Prostate gland (tissue), 2 donors: ENCODE data around the gene MRPL27. TPM values are rescaled to one million over a fixed set of nuclear protein-coding genes. Genes with fewer than 3 reads are reported as not detected.

Experiments used
- DNase-seq: peaks from one replicate; pipeline ENCODE4 v3.0.0-alpha.2; 2019; ENCODE audit warnings: low spot score
- H3K27ac ChIP-seq, 2 donors: fragments of 200-600 bp; sonication (generic); 2 replicates each; pipeline ENCODE4 v1.5.1; 2017 to 2019
- H3K27me3 ChIP-seq: fragments of 200-600 bp; sonication (generic); replicated peaks from 2 replicates; pipeline ENCODE4 v1.5.1; 2019; ENCODE audit not compliant: insufficient read depth
- H3K36me3 ChIP-seq, 2 donors: fragments of 200-600 bp; sonication (generic); 1 replicate in 1 of 2; 2 replicates in 1 of 2; pipeline versions ENCODE4 v1.5.1 to v1.8.1; 2017 to 2019
- H3K4me1 ChIP-seq: fragments of 200-600 bp; sonication (generic); replicated peaks from 2 replicates; pipeline ENCODE4 v1.5.1; 2019
- H3K4me3 ChIP-seq, 2 donors: fragments of 200-600 bp; sonication (generic); 2 replicates each; pipeline ENCODE4 v1.5.1; 2017 to 2019
- H3K9me3 ChIP-seq: fragments of 200-600 bp; sonication (generic); 2 replicates; pipeline ENCODE4 v1.5.1; 2017
- POLR2A ChIP-seq: fragments of 450-650 bp; IDR thresholded peaks from one replicate; pipeline ENCODE4 v1.6.1; 2016; ENCODE audit warnings: antibody characterized with exemption, mild to moderate bottlenecking
- POLR2AphosphoS5 ChIP-seq: sonication (generic); formaldehyde crosslinking; IDR thresholded peaks from one replicate; pipeline ENCODE4 v1.6.1; 2017; ENCODE audit warnings: antibody characterized with exemption
- WGBS: methylation state at CpG from one replicate; pipeline ENCODE4 v1.1.5; 2018; 5-methylcytosine and 5-hydroxymethylcytosine counted together
- intact Hi-C: fragments of 100-400 bp; cut with DNase I; formaldehyde crosslinking; loops from one replicate; pipeline ENCODE4 v1.14.2; 2022
- total RNA-seq, 2 donors: library from RNA; depleted of rRNA; stranded (reverse); fragments of >200 nt; gene quantifications; one replicate each; pipeline ENCODE4 v1.1.0, GENCODE V29; 2016
- TF ChIP-seq, protein P1 (sequence below), 4 experiments: fragments of 200-600 bp in 2 of 4; fragments of 450-650 bp in 2 of 4; sonication (generic) in 2 of 4; IDR thresholded peaks; 1 replicate in 3 of 4; 2 replicates in 1 of 4; pipeline ENCODE4 v1.5.1; 2016 to 2019; ENCODE audit warnings: antibody characterized with exemption in 4 of 4, mild to moderate bottlenecking in 2 of 4, moderate library complexity in 2 of 4

The MRPL27 gene
- total RNA-seq, 2 donors from 2014 or later = 63.3 to 69.6 TPM

DNA sequence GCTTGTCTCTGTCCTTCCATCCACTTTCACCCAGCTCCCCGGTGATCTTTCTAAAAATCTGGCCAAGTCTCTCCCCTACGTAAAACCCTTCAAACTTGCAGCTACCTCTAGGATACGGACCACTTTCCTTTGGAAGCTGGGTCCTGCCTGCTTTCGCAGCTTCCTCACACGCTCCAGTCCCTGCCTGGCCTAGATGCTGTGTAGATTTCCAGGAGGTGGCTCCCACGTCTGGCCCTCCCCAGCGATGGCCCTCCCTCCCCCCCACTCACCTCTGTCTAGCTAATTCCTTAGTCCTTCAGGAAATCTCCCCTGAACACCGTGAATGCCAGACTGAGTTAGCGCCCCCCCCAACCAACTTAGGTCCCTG lies 24.9 kb upstream of the MRPL27 start:
- Histone ChIP-seq H3K4me3 (no peak overlapping the region), H3K27me3 (no peaks in the 10 kb centered on the region), H3K4me1 (peaks cover 12% of the 10 kb centered on the region), H3K36me3 (peaks cover 0 to 10% of the 10 kb centered on the region in 2 donors), H3K27ac (no peak overlapping the region), H3K9me3 (no peaks in the 10 kb centered on the region)
- 59% methylated on average over 9 of the region's 9 CpGs for WGBS
- no peak for DNase-seq
- TF ChIP-seq POLR2A (no peak), POLR2AphosphoS5 (no peak)
- TF ChIP-seq, protein P1, sequence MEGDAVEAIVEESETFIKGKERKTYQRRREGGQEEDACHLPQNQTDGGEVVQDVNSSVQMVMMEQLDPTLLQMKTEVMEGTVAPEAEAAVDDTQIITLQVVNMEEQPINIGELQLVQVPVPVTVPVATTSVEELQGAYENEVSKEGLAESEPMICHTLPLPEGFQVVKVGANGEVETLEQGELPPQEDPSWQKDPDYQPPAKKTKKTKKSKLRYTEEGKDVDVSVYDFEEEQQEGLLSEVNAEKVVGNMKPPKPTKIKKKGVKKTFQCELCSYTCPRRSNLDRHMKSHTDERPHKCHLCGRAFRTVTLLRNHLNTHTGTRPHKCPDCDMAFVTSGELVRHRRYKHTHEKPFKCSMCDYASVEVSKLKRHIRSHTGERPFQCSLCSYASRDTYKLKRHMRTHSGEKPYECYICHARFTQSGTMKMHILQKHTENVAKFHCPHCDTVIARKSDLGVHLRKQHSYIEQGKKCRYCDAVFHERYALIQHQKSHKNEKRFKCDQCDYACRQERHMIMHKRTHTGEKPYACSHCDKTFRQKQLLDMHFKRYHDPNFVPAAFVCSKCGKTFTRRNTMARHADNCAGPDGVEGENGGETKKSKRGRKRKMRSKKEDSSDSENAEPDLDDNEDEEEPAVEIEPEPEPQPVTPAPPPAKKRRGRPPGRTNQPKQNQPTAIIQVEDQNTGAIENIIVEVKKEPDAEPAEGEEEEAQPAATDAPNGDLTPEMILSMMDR (IDR thresholded peaks at IDR 0.05) = no peak
- intact Hi-C loops = no loop called here

DNA sequence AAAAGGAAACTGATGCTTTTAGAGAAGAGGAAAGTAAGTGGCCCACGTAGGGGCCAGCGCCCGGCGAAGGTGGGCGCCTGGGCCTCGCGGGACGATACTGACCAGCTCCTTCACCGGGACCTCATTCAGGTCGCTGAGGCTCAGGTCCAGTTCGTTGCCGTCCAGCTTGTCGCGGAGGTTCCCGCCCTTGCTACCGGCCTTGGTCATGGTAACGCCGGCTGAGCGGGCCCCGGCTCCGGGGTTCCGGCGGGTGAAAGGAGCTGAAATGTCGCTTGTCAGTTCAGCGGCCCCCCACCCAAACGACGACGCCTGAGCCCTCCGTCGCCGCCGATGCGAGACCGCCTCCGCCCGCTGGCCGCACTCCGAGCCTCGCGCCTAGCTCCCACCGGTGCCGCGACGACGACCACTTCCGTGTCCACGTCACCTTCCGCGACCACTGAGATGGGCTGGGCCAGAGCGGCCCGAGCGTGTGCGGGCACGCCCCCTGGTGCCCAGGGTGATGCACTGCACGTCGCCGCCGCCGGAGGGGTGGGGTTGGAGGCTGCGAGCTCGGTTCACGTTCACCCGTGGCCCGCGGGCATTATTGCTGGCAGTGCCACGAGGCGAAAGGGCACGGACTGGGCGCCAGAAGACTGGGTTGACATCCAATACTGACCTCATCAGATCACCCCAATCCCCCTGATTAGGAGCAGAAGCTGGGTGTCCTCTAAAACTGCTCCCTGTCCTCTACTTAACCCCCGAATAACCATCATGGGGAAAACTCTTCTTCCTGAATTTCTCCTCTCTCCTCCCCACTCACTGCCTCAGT lies 24.3 kb upstream of the MRPL27 start, which contains the start of gene LRRC59:
Gene LRRC59 (minus strand): TSS at position 413 of the 808 bp plus-strand sequence. CDS start 206 bp downstream, at position 207.
- Histone ChIP-seq H3K36me3 (peaks cover 4 to 16% of the 10 kb centered on the region in 2 donors), H3K27ac (peak within 1 kb of the TSS; percentile 51 to 72), H3K27me3 (no peaks in the 10 kb centered on the region), H3K4me3 (peak within 1 kb of the TSS; percentile 78 to 86), H3K9me3 (no peaks in the 10 kb centered on the region), H3K4me1 (peaks cover 12% of the 10 kb centered on the region)
- DNase-seq = peak; percentile 76
- 1% methylated on average over 45 of the region's 70 CpGs for WGBS
- intact Hi-C loops = no loop called here
- TF ChIP-seq POLR2A (peak; percentile 47), POLR2AphosphoS5 (peak; percentile 92)
- TF ChIP-seq, protein P1 (IDR thresholded peaks at IDR 0.05) = peak; percentile 89 to 98 (median 96)

DNA sequence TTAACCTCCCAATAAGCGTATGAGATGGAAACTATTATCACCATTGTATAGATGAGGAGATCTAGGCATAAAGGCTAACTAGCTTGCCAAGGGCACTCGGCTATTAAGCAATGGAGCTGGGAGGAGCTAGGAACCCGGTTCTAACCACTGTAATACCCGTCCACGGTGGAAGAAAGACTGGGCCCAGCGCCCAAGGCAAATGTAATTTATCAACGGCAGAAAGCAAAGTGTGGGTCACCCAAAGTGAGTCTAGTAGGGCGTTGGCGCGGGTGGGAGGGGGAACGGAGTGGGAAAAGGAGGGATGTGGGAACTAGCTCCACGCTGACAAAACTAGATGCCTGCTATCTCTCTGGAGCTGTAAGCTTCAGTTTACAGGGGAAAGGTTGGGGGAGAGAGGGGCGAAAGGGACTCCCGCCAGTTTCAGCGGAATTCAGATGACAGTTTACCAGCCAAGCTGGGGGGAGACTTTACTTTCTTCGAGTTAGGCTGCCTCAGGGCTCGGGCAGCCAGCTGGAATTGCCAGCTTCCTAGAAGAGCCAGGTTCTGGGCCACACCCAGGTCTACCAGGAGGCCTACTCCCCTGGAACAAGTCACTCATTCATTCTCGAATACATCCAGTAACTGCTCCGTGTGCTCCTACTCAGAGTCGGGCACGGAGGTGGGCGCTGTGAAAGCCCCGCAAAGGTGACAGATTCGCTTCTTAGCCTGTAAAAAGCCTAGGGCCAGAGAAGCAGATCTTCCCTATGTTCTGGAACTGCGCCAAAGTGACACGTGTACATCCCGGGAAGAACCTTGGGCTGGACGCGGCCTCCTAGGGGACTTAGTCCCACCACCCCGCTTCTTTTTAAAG lies 23.5 kb upstream of the MRPL27 start:
- intact Hi-C loops = no loop called here
- DNase-seq = peak; percentile 35

DNA sequence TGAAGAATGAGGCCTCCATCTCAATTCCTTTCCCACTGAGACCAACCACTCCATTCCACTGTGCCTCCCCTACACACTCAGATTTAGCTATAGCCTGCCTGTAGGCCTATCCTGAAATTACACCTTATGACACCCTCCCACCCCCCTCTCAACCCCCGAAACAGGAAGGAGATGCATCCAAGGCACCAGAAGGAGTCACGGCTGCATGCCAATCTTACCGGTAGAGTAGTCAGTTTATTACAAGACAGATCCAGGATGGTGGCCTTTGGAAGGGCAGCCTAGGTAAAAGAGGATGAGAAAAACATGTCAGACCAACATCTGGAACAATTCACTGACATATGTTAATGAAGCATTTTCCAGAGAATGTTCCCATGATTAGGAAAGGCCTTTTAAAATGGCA lies 21.7 kb upstream of the MRPL27 start:
- TF ChIP-seq POLR2AphosphoS5 (no peak), POLR2A (no peak)
- TF ChIP-seq, protein P1 (IDR thresholded peaks at IDR 0.05) = no peak
- WGBS = 17% methylated on average over 3 of the region's 3 CpGs
- no peak for DNase-seq
- Histone ChIP-seq H3K9me3 (no peaks in the 10 kb centered on the region), H3K27me3 (no peaks in the 10 kb centered on the region), H3K4me3 (no peak overlapping the region), H3K36me3 (peaks cover 7 to 25% of the 10 kb centered on the region in 2 donors), H3K4me1 (peaks cover 12% of the 10 kb centered on the region), H3K27ac (no peak overlapping the region)
- intact Hi-C loops = no loop called here

More for the DNA sequence above, 23.5 kb upstream of the MRPL27 start:
- no peaks in the 10 kb centered on the region for H3K27me3 ChIP-seq
- no peak for TF ChIP-seq POLR2A
- TF ChIP-seq, protein P1 (IDR thresholded peaks at IDR 0.05) = no peak
- no peak for TF ChIP-seq POLR2AphosphoS5
- 4% methylated on average over 29 of the region's 30 CpGs for WGBS
- H3K27ac ChIP-seq = peak overlapping the region; percentile 51 to 72
- H3K4me3 ChIP-seq = peak overlapping the region; percentile 78 to 86
- peaks cover 7 to 24% of the 10 kb centered on the region in 2 donors for H3K36me3 ChIP-seq
- H3K9me3 ChIP-seq = no peaks in the 10 kb centered on the region
- H3K4me1 ChIP-seq = peaks cover 12% of the 10 kb centered on the region
